ENCODE data around the gene NRBF2.
"Not testable (repeated sequence)": the region's sequence is repeated elsewhere in the genome, so short reads cannot be mapped to it uniquely, and the experiment has no call there.

Gene NRBF2

DNA sequence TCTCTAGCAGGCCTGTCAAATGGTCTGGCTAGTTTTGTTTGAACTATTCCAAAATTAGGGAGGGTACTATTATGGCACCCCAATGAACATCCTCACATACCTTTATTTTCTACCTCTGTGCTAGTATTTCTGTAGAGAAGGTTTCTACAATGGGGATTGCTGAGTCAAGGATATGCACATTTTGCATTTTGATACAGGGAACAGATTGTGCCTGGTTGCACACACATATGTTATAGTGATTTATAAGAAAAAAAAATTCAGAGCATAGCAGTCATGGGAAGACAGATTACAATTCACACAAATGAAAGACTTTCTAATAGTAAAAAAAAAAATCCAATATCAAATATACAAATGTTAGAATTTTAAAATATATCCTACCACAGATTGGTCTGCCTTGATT is 14.1 kb upstream of the NRBF2 start:
- no peak for DNase-seq

- DNase-seq, result no peak
These were observed 12.6 kb upstream of the NRBF2 start for GRCh38 chr10:63120554-63120953.

DNA sequence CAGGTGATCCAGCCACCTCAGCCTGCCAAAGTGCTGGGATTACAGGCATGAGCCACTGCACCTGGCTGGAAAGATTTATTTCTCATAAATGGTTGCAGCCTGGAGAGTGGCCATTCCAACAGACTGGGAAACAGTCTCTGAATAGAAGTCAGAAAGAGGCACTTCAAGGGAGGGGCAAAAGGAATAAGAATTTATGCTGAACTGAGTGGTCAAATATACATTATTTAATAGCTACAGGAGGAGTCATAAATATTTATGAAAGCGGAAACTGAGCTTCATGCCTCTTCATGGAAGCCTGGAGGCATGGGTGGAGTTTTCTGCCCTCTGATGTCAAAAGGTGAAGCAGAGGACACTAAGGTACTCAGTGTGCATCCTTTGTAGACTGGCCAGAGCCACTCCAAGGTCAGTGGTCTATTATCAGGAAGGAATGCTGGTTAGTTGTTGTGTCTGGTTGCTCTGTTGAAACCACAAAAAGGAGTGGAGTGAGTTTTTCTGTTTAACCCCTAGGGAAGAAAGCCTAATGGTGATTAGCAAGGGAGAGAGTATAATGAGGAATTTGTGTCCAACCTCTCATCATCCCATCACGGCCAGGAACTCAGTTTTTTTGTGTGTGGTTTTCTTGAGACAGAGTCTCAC is 9.3 kb upstream of the NRBF2 start:
- DNase-seq, result no peak

GRCh38 chr10:63125459-63125858 is 7.7 kb upstream of the NRBF2 start:
- no peak for DNase-seq

DNA sequence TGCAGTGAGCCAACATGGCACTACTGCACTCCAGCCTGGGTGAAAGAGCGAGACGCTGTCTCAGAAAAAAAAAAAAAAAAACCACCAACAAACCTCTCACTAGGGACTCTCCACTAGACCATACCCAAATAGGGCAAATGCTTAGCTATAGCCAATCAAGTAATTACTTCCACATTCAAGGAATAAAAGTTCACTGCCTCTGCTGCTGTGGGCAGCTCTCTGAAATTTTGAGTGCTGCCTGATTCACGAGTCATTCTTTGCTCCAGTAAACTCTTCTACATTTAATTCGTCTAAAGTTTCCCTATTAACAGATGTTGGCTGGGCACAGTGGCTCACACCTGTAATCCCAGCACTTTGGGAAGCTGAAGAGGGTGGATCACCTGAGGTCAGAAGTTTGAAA is 4.7 kb upstream of the NRBF2 start:
- DNase-seq, result no peak

- no peak for DNase-seq
These were observed 3.2 kb upstream of the NRBF2 start for GRCh38 chr10:63129888-63130287.

DNA sequence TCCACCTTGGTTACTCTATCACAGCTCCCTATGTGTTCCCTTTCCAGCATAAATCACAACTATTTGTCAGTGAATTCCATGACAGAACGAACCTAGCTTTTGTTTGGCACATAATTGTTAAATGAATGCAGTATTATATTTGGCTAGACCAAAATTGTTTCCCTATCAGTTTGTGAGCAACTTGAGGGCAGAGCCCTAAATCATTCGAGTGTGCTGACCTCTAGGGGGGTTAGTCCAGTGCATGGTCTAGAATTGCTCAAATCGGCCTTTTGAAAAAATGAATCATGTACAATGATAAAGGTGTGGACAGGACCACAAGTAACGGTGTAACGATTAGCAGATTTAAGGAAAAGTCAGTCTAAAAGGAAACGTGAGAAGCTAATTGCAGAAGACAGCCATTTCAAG is 475 bp upstream of the NRBF2 start:
- DNase-seq, result no peak

GRCh38 chr10:63133821-63134557 is 861 bp downstream of the NRBF2 start:
- no peak for DNase-seq

GRCh38 chr10:63137306-63137705 is 4.2 kb downstream of the NRBF2 start:
- DNase-seq, result no peak

- no peak for DNase-seq
These were observed 6.9 kb downstream of the NRBF2 start for GRCh38 chr10:63140077-63140476.

GRCh38 chr10:63142136-63142535 is 9.0 kb downstream of the NRBF2 start:
- DNase-seq, result no peak

DNA sequence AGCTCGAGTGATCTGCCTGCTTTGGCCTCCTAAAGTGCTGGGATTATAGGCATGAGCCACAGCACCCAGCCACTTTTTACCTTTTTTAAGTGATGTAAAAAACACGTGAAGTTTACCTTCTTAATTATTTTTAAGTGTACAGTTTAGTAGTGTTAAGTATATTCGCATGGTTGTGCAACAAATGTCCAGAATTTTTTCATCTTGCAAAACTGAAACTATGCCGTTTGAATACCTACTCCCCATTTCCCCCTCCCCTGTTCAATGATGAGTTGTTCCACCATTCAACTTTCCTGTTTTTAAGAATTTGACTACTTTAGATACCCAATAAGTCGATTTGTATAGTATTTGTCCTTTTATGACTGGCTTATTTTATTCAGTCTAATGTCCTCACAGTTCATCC is 10.9 kb downstream of the NRBF2 start:
- no peak for DNase-seq

DNA sequence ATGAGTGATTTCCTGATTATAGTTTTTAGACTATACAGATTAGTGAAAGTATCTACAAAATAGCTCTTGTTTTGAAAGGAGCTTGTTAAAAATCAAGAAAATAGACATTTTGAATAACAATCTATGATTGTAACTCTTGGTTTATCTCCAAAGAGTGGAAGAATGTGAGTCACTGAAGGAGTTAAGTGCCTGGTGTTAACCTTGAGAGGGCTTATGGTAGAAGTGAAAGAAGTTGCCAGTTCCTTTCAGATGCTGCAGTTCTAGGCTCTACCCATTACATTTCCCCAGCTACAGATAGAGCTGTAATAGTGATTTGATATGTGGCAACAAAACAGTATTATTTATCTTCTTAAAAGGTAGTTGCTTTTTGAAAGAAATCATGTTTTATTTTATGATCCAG is 12.7 kb downstream of the NRBF2 start:
- no peak for DNase-seq

- no peak for DNase-seq
These were observed 13.4 kb downstream of the NRBF2 start for GRCh38 chr10:63146503-63146902.

DNA sequence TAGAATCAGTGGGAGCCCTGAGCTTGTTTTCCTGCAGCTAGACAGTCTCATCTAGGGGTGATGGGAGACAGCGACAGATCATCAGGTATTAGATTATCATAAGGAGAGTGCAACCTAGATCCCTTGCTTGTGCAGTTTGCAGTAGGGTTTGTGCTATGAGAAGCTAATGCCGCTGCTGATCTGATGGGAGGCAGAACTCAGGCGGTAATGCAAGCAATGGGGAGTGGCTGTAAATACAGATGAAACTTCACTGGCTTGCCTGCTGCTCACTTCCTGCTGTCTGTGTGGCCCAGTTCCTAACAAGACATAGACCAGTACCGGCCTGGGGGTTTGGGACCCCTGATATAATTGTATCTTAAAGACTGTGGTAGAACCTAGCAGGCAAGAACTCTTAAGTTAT is 17.6 kb downstream of the NRBF2 start:
- DNase-seq, result no peak

- not testable (repeated sequence) for DNase-seq
These were observed 20.9 kb downstream of the NRBF2 start for GRCh38 chr10:63153868-63154545.

DNA sequence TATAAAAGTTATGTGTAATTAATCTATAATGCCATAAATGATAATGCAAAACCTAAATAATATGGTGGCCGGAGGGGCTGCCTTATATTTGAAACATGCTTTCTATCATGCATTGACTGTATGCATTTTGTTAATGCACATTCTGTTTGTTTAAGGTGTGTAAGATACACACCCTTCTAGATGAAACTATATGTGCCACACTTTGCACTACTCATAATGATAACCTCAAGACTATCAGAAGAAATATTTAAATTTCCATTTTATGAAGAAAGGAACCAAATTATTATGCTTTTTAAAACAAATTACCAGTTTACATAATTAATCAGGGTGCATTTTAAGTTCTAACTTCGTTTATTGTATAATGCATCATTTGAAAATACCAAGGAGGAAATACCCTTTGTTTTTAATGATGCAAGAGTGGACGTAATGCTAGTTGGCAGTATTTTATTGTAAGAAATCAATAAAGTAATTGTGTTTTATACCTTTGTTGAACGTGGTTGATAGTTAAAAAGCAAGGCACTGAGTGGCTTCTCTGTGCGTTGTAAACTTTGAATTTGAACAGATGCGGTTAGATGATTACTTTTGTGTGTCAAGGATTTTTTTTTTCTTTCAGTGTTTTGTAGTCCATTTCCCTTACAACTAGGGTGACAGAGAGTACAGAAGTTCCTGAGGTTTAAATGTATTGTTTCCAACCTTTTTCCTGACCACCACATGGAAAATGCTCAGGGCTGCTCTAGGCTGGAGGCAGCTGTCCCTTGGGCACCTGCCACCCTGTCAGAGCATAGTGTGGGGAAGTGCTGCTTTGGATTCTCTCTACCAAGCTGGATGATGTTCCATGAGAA is 21.6 kb downstream of the NRBF2 start:
- no peak for DNase-seq

DNA sequence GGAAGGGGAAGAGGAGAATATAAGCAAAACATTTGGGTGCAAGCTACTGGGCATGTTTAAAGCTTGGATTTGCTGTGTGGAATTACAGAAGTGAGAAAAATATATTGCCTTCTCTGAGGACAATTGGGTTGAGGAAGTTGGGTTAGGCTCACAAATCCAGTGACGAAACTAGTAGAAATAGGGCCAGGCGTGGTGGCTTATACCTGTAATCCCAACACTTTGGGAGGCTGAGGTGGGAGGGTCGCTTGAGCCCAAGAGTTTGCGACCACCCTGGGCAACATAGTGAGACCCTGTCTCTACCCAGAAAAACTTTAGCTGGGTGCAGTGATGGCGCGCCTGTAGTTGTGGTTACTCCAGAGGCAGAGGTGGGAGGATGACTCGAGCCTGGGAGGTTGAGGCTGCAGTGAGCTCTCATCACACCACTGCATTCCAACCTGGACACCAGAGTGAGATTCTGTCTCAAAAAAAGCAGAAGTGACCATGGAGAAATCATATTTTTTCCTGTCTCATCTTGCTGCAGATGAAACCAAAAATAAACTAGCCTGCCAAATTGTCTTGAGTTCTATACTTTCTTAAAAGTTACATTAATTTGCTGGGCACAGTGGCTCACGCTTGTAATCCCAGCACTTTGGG is 22.4 kb downstream of the NRBF2 start:
- no peak for DNase-seq

DNA sequence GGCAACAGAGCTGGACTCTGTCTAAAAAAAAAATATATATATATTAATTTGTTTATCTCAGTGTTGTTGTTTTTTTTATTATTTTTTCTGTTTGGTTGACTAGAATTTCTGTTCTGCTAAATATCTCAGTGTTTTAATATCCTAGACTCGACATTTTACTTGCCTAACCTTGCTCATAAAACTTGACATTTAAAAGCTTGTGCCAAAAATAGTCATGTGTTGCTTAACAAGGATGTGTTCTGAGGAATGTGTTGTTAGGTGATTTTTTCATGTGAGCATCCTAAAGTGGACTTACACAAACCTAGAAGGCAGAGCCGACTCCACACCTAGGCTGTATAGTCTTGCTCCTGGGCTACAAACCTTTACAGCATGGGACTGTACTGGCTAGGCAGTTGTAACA is 23.1 kb downstream of the NRBF2 start:
- DNase-seq, result no peak

- DNase-seq, result no peak
These were observed 24.9 kb downstream of the NRBF2 start for GRCh38 chr10:63157845-63158624.

DNA sequence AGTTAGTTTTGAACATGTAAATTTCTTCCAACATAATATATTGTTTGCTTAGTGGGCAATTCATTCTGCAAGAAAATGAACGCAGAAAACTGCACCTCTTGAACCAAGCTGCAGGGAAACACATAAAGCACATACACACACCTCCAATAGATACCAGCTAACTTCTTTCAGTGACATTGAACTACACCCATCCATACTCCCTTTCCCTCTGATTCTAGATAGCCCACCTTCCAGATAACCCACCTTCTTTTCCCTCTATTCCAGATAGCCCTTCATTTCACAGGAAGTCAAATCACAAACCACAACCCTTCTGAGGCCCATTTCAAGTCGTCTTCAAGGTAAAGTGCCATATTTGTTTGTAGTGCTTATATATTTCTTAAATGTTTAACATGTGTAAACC is 28.5 kb downstream of the NRBF2 start:
- no peak for DNase-seq

DNA sequence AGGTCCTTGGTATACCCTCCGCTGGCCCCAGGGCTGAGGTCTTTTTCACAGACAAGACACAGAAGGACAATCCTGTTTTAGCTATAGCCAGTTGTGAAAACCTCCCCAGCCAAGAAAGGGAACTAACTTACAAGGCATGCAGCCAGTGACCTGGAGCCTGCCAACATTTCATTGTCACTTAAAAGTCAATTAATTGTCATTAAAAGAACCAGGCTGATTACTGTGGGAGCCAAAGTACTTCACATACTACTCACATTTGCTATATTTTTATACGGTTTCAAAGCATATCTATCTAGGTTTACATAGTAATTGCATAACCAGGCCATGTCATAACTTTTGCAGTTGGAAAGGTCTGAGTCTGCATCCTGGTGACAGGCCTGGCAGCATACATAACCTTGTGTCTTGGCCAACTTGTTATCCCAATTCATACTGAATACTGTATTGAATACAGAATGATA is 31.1 kb downstream of the NRBF2 start:
- DNase-seq, result no peak
